Fibroblast of lung (primary cell): ENCODE results near the gene LIPK. TPM values are rescaled to one million over a fixed set of nuclear protein-coding genes. Genes with fewer than 3 reads are reported as not detected.

Experiments used
- DNase-seq, 2 donors: peaks; one replicate each; pipeline versions ENCODE4 v3.0.0 to v3.0.0-alpha.2; 2010; ENCODE audit warnings: low read depth in 2 of 2
- H2AFZ ChIP-seq: 2 replicates; pipeline ENCODE4 v1.5.1; 2012; ENCODE audit warnings: low read length, control low read depth, inconsistent platforms
- H3K27ac ChIP-seq: 2 replicates; pipeline ENCODE4 v1.5.1; 2011; ENCODE audit warnings: low read length, control low read depth; ENCODE audit not compliant: insufficient read depth
- H3K27me3 ChIP-seq: 2 replicates; pipeline ENCODE4 v1.5.1; 2011; ENCODE audit warnings: mild to moderate bottlenecking, low read length; ENCODE audit not compliant: control insufficient read depth, insufficient read depth
- H3K36me3 ChIP-seq: 2 replicates; pipeline ENCODE4 v1.5.1; 2011; ENCODE audit warnings: low read length; ENCODE audit not compliant: control insufficient read depth, insufficient read depth
- H3K4me1 ChIP-seq: 2 replicates; pipeline ENCODE4 v1.5.1; 2011; ENCODE audit warnings: low read length; ENCODE audit not compliant: control insufficient read depth, insufficient read depth; ENCODE audit errors: extremely low read depth
- H3K4me2 ChIP-seq: 2 replicates; pipeline ENCODE4 v1.5.1; 2011; ENCODE audit warnings: low read length, control low read depth; ENCODE audit not compliant: insufficient read depth; ENCODE audit errors: extremely low read depth
- H3K4me3 ChIP-seq, 4 experiments: fragments of 200-600 bp in 1 of 4; sonication (generic) in 1 of 4; replicated peaks in 1 of 4; 2 replicates each; pipeline ENCODE4 v1.5.1; 2011 to 2016; ENCODE audit warnings: low read length in 4 of 4, low read depth in 3 of 4, mild to moderate bottlenecking in 3 of 4, control low read depth in 2 of 4, inconsistent platforms in 1 of 4, mixed read lengths in 1 of 4; ENCODE audit not compliant: insufficient read depth in 1 of 4; ENCODE audit errors: control extremely low read depth in 1 of 4
- H3K79me2 ChIP-seq: 2 replicates; pipeline ENCODE4 v1.5.1; 2012; ENCODE audit warnings: mild to moderate bottlenecking, low read length, inconsistent platforms; ENCODE audit not compliant: control insufficient read depth, insufficient read depth
- H3K9ac ChIP-seq: 2 replicates; pipeline ENCODE4 v1.5.1; 2011; ENCODE audit warnings: mild to moderate bottlenecking, low read length, control low read depth; ENCODE audit not compliant: insufficient read depth
- H3K9me3 ChIP-seq: 2 replicates; pipeline ENCODE4 v1.5.1; 2012; ENCODE audit warnings: low read depth, low read length; ENCODE audit not compliant: control insufficient read depth, insufficient read depth
- H4K20me1 ChIP-seq: 2 replicates; pipeline ENCODE4 v1.5.1; 2011; ENCODE audit warnings: low read length; ENCODE audit not compliant: control insufficient read depth, insufficient read depth; ENCODE audit errors: extremely low read depth
- EZH2 ChIP-seq: IDR thresholded peaks from 2 replicates; pipeline ENCODE4 v1.5.1; 2012; ENCODE audit warnings: low read length, control low read depth, mild to moderate bottlenecking; ENCODE audit errors: missing control alignments
- polyA plus RNA-seq, 2 donors: library from polyadenylated mRNA; depleted of rRNA in 1 of 2; stranded (reverse) in 1 of 2; unstranded in 1 of 2; fragments of >200 nt; gene quantifications; 2 replicates each; pipeline ENCODE4 v1.2.1, GENCODE V29; 2011 to 2012; ENCODE audit warnings: missing spikeins in 1 of 2
- total RNA-seq: library from RNA; depleted of rRNA; stranded (reverse); fragments of >200 nt; gene quantifications from 2 replicates; pipeline ENCODE4 v1.2.1, GENCODE V29; 2014
- TF ChIP-seq, protein P1 (sequence below), 2 donors: IDR thresholded peaks in 1 of 2; conservative IDR thresholded peaks in 1 of 2; 1 replicate in 1 of 2; 2 replicates in 1 of 2; pipeline ENCODE4 v1.5.1; 2011 to 2012; ENCODE audit warnings: low read length in 2 of 2, control low read depth in 1 of 2, inconsistent platforms in 1 of 2, low read depth in 1 of 2, mild to moderate bottlenecking in 1 of 2

LIPK gene
- total and polyA plus RNA-seq, 2 donors (not counting 1 experiment from before 2014, with no cell fraction given) = not detected

DNA sequence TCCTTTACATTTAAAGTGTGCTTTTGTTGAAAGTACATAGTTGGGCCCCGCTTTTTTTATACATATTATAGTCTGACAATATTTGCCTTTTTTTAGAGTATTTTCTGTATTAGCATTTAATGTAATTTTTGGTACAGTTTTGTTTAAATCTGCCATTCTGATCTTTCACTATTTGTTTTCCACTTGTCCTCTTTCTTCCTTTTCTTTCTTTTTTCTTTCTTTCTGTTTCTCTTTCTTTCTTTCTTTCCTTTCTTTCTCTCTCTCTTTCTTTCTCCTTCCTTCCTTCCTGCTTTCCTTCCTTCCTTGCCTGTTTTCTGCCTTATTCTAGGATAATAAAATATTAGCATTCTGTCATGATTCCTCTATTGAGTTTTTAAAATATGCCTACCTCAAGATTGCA, 9.5 kb downstream of the LIPK start:
- Histone ChIP-seq H3K4me2 (no peak overlapping the region), H3K9ac (no peak overlapping the region), H3K79me2 (no peaks in the 10 kb centered on the region), H2AFZ (no peak overlapping the region), H3K4me3 (no peak overlapping the region), H3K4me1 (no peaks in the 10 kb centered on the region), H3K9me3 (no peaks in the 10 kb centered on the region), H3K36me3 (no peaks in the 10 kb centered on the region), H3K27me3 (no peaks in the 10 kb centered on the region), H3K27ac (no peak overlapping the region), H4K20me1 (no peaks in the 10 kb centered on the region)
- DNase-seq = no peak
- TF ChIP-seq EZH2 = no peak
- TF ChIP-seq, protein P1, sequence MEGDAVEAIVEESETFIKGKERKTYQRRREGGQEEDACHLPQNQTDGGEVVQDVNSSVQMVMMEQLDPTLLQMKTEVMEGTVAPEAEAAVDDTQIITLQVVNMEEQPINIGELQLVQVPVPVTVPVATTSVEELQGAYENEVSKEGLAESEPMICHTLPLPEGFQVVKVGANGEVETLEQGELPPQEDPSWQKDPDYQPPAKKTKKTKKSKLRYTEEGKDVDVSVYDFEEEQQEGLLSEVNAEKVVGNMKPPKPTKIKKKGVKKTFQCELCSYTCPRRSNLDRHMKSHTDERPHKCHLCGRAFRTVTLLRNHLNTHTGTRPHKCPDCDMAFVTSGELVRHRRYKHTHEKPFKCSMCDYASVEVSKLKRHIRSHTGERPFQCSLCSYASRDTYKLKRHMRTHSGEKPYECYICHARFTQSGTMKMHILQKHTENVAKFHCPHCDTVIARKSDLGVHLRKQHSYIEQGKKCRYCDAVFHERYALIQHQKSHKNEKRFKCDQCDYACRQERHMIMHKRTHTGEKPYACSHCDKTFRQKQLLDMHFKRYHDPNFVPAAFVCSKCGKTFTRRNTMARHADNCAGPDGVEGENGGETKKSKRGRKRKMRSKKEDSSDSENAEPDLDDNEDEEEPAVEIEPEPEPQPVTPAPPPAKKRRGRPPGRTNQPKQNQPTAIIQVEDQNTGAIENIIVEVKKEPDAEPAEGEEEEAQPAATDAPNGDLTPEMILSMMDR (conservative IDR thresholded peaks at IDR 0.05 in 1 of 2, IDR thresholded peaks at IDR 0.05 in 1 of 2; ENCODE audit: low read depth in 1 of 2, low read length in 2 of 2) = no peak

DNA sequence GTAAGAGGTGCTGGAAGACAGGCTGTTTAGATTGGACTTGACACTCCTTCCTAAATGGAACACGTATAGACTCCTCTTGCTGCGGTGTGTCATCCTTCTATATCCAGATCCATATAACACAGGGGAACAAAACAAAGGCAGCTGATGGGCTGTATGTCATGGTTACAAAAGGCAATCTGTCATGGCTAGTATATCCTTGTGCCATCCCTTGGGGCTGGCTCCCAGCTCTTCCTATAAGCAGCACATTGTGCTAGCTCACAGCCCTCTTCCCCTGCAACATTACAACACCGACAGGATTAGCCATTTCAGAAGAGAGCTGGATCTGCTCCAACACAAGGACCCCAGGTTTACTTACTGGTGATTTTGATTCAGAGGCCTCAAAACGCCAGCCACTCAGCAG, 15.3 kb downstream of the LIPK start:
- Histone ChIP-seq H3K4me2 (no peak overlapping the region), H3K9me3 (no peaks in the 10 kb centered on the region), H3K4me3 (no peak overlapping the region), H3K79me2 (no peaks in the 10 kb centered on the region), H3K9ac (no peak overlapping the region), H4K20me1 (no peaks in the 10 kb centered on the region), H3K27me3 (no peaks in the 10 kb centered on the region), H3K36me3 (no peaks in the 10 kb centered on the region), H3K4me1 (no peaks in the 10 kb centered on the region), H2AFZ (no peak overlapping the region), H3K27ac (no peak overlapping the region)
- DNase-seq = no peak
- TF ChIP-seq EZH2 = no peak
- TF ChIP-seq, protein P1 (conservative IDR thresholded peaks at IDR 0.05 in 1 of 2, IDR thresholded peaks at IDR 0.05 in 1 of 2; ENCODE audit: low read depth in 1 of 2, low read length in 2 of 2) = no peak

DNA sequence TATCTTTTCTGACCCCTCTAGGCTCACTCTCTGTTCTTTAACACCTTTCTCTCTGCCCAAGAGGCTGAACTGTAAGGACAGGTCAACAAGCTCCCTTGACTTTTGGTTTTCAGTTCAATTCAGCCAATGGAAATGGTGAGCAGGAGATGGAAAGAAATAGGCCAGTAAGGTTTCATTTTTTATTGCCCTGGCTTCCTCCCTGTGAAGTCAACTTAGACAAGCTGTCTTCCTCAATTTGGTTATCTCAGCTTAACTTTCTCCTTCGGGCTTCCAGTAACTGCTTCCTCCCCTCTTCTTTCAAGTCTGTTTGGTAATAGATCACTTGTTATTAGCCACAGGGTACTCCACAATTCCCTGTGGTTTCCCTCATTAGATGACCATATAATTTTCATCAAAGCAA, 19.7 kb downstream of the LIPK start:
- no peaks in the 10 kb centered on the region for H3K9me3 ChIP-seq
- TF ChIP-seq EZH2 = no peak
- TF ChIP-seq, protein P1 (conservative IDR thresholded peaks at IDR 0.05 in 1 of 2, IDR thresholded peaks at IDR 0.05 in 1 of 2; ENCODE audit: low read depth in 1 of 2, low read length in 2 of 2) = no peak
- H2AFZ ChIP-seq = no peak overlapping the region
- H3K4me2 ChIP-seq = no peak overlapping the region
- no peaks in the 10 kb centered on the region for H3K36me3 ChIP-seq
- H3K4me1 ChIP-seq = no peaks in the 10 kb centered on the region
- no peak overlapping the region for H3K27ac ChIP-seq
- H3K27me3 ChIP-seq = peaks cover 4% of the 10 kb centered on the region
- H3K4me3 ChIP-seq = no peak overlapping the region
- H4K20me1 ChIP-seq = no peaks in the 10 kb centered on the region
- no peak for DNase-seq
- H3K79me2 ChIP-seq = no peaks in the 10 kb centered on the region
- no peak overlapping the region for H3K9ac ChIP-seq
